Keratinocyte (primary cell): Measurements from ENCODE around the gene WFDC5. TPM values are rescaled to one million over a fixed set of nuclear protein-coding genes. Genes with fewer than 3 reads are reported as not detected.

Experiments used
- DNase-seq: peaks from one replicate; pipeline ENCODE4 v3.0.0-alpha.2; 2011; ENCODE audit warnings: low read depth, missing footprints, low spot score
- FAIRE-seq: peaks from 2 replicates; lab custom pipeline; 2011; peaks lifted over from hg19 to GRCh38; lab: Jason Lieb, UNC
- H2AFZ ChIP-seq: 2 replicates; pipeline ENCODE4 v1.6.0; 2012; ENCODE audit warnings: low read length, control low read depth, inconsistent platforms; ENCODE audit not compliant: control insufficient read depth
- H3K27ac ChIP-seq: 2 replicates; pipeline ENCODE4 v1.5.1; 2011; ENCODE audit warnings: low read length; ENCODE audit not compliant: control insufficient read depth, insufficient read depth
- H3K27me3 ChIP-seq: 3 replicates; pipeline ENCODE4 v1.6.0; 2011; ENCODE audit warnings: low read length; ENCODE audit not compliant: control insufficient read depth, insufficient read depth; ENCODE audit errors: extremely low read depth
- H3K36me3 ChIP-seq, 2 experiments: 2 replicates in 1 of 2; 3 replicates in 1 of 2; pipeline ENCODE4 v1.5.1; 2011; ENCODE audit warnings: low read length in 2 of 2, mild to moderate bottlenecking in 1 of 2; ENCODE audit not compliant: control insufficient read depth in 2 of 2, insufficient read depth in 2 of 2; ENCODE audit errors: extremely low read depth in 1 of 2
- H3K4me1 ChIP-seq: 3 replicates; pipeline ENCODE4 v1.5.1; 2011; ENCODE audit warnings: low read length; ENCODE audit not compliant: control insufficient read depth, insufficient read depth; ENCODE audit errors: extremely low read depth
- H3K4me2 ChIP-seq: 3 replicates; pipeline ENCODE4 v1.6.0; 2011; ENCODE audit warnings: low read depth, low read length; ENCODE audit not compliant: control insufficient read depth, insufficient read depth; ENCODE audit errors: extremely low read depth
- H3K4me3 ChIP-seq, 3 experiments: fragments of 200-600 bp in 1 of 3; sonication (generic) in 1 of 3; 2 replicates in 2 of 3; 3 replicates in 1 of 3; pipeline ENCODE4 v1.5.1; 2011 to 2016; ENCODE audit warnings: low read length in 3 of 3, mild to moderate bottlenecking in 3 of 3, control low read depth in 2 of 3, inconsistent platforms in 1 of 3, low read depth in 1 of 3, mixed read lengths in 1 of 3, mixed run types in 1 of 3, moderate library complexity in 1 of 3; ENCODE audit not compliant: control insufficient read depth in 2 of 3, insufficient read depth in 2 of 3; ENCODE audit errors: extremely low read depth in 1 of 3
- H3K79me2 ChIP-seq: 2 replicates; pipeline ENCODE4 v1.6.0; 2012; ENCODE audit warnings: low read length; ENCODE audit not compliant: control insufficient read depth, insufficient read depth
- H3K9ac ChIP-seq: 3 replicates; pipeline ENCODE4 v1.6.0; 2011; ENCODE audit warnings: low read length; ENCODE audit not compliant: control insufficient read depth, insufficient read depth; ENCODE audit errors: extremely low read depth
- H3K9me1 ChIP-seq: 3 replicates; pipeline ENCODE4 v1.6.0; 2011; ENCODE audit warnings: low read length; ENCODE audit not compliant: control insufficient read depth, insufficient read depth; ENCODE audit errors: extremely low read depth
- H3K9me3 ChIP-seq: 2 replicates; pipeline ENCODE4 v1.5.1; 2012; ENCODE audit warnings: low read depth, low read length; ENCODE audit not compliant: control insufficient read depth
- H4K20me1 ChIP-seq: 3 replicates; pipeline ENCODE4 v1.6.0; 2011; ENCODE audit warnings: low read length; ENCODE audit not compliant: control insufficient read depth, insufficient read depth; ENCODE audit errors: extremely low read depth
- EZH2 ChIP-seq: IDR thresholded peaks from one replicate; pipeline ENCODE4 v1.6.1; 2012; ENCODE audit warnings: inconsistent platforms, mild to moderate bottlenecking, low read length, moderate library complexity
- dilution Hi-C: fragments of 300-500 bp; cut with MboI; formaldehyde crosslinking; loops from one replicate; pipeline ENCODE4 v1.7.0; 2020; ENCODE audit warnings: low sequenced_read_pairs; ENCODE audit not compliant: extremely low pct_ligation_motif_present
- polyA minus RNA-seq, 3 experiments: library from RNA; depleted of rRNA, polyadenylated mRNA; stranded (reverse); fragments of >200 nt; gene quantifications; 1 replicate in 1 of 3; 2 replicates in 1 of 3; 3 replicates in 1 of 3; pipeline ENCODE4 v1.2.3, GENCODE V29; 2011
- polyA plus RNA-seq, 5 experiments: library from polyadenylated mRNA; depleted of rRNA in 3 of 5; stranded (reverse) in 3 of 5; stranded (forward) in 1 of 5; unstranded in 1 of 5; fragments of >200 nt; gene quantifications; 1 replicate in 1 of 5; 2 replicates in 3 of 5; 3 replicates in 1 of 5; pipeline versions ENCODE4 v1.2.1 to v1.2.3, GENCODE V29; 2011 to 2012; ENCODE audit warnings: missing spikeins in 2 of 5, low read depth in 1 of 5, low replicate concordance in 1 of 5
- TF ChIP-seq, protein P1 (sequence below), 3 experiments: IDR thresholded peaks in 1 of 3; conservative IDR thresholded peaks in 1 of 3; optimal IDR thresholded peaks in 1 of 3; 2 replicates in 2 of 3; 3 replicates in 1 of 3; pipeline versions ENCODE3 to v1.5.1; 2011; ENCODE audit warnings: low read length in 3 of 3, mild to moderate bottlenecking in 3 of 3, moderate library complexity in 2 of 3, control low read depth in 1 of 3, inconsistent platforms in 1 of 3; ENCODE audit not compliant: insufficient read depth in 2 of 3; ENCODE audit errors: extremely low read depth in 1 of 3

The WFDC5 gene, protein sequence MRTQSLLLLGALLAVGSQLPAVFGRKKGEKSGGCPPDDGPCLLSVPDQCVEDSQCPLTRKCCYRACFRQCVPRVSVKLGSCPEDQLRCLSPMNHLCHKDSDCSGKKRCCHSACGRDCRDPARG
- polyA plus RNA-seq (2.4 to 11.7 TPM (median 5.1 TPM) in 3 replicates), polyA minus RNA-seq (0.96 to 6.7 TPM (median 1.8 TPM) in 3 replicates)
- polyA plus RNA-seq (2011; ENCODE audit: low read depth) = 18.6 TPM
- 3.6 and 3.8 TPM in 2 replicates for polyA plus RNA-seq (2011; cell fraction: cytosol; rRNA removed)
- 4.4 and 5.5 TPM in 2 replicates for polyA plus RNA-seq (2011; cell fraction: nucleus; rRNA removed)
- 2.6 and 106 TPM in 2 replicates for polyA plus RNA-seq (2012; ENCODE audit: low replicate concordance)
- 2.7 TPM for polyA minus RNA-seq (2011; cell fraction: cytosol; rRNA and poly(A)+ RNA removed)
- polyA minus RNA-seq (2011; cell fraction: nucleus; rRNA and poly(A)+ RNA removed) = 0.62 and 1.3 TPM in 2 replicates

DNA sequence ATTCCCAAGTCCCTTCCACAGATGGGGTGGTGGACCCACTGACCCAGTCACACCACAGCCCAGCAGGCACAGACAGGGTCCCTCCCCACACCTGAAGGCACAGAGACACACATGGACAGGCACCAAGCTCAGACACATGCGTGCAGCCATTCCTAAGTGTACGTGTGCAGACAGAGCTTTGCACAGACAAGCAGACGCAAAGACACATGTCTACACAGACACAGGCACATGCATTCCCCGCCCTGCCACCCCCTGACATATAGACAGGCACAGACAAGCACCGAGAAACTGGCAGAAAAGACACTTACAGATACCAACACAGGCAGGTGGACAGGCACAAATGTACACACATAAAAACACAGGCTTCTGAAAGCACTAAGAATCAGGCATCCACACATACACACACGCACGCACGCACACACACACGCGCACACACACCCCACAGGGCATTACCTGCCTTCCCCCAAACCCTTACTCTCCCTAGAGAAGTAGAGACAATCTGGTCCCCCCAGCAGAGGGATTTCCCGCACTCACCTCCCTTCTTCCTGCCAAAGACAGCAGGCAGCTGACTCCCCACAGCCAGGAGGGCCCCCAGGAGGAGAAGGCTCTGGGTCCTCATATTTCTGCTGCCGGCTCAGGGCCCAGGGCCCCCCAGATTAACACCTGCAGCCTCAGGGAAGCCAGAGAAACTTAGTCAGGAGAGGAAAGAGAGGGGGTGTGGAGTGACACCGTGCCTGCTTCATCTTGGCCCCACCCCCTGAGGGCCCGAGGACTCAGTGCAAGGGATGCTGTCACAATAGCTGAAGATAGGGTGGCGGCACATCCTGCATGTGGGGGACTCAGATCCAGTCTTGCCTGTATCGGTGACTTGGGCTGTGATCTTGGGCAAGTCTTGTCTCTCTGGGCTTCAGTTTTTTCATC is at the start of gene WFDC5:
Gene WFDC5, minus strand, starts transcription at position 710 of the 921 bp plus-strand sequence. Its CDS starts 91 bp downstream, at position 619.
- dilution Hi-C loops = no loop called here
- H3K4me3 ChIP-seq = peak within 1 kb of the TSS in 2 of 3 experiments; percentile 4 to 28
- H3K9me1 ChIP-seq = no peaks in the 10 kb centered on the region
- H3K27ac ChIP-seq = peak within 1 kb of the TSS; percentile 37
- no peaks in the 10 kb centered on the region for H3K79me2 ChIP-seq
- DNase-seq (peak; percentile 94), FAIRE-seq (peak; percentile 73)
- peaks cover 22% of the 10 kb centered on the region for H3K4me1 ChIP-seq
- H3K9me3 ChIP-seq = no peaks in the 10 kb centered on the region
- H3K27me3 ChIP-seq = no peaks in the 10 kb centered on the region
- no peaks in the 10 kb centered on the region for H4K20me1 ChIP-seq
- peak within 1 kb of the TSS; percentile 67 for H2AFZ ChIP-seq
- peak within 1 kb of the TSS; percentile 47 for H3K9ac ChIP-seq
- TF ChIP-seq, protein P1, sequence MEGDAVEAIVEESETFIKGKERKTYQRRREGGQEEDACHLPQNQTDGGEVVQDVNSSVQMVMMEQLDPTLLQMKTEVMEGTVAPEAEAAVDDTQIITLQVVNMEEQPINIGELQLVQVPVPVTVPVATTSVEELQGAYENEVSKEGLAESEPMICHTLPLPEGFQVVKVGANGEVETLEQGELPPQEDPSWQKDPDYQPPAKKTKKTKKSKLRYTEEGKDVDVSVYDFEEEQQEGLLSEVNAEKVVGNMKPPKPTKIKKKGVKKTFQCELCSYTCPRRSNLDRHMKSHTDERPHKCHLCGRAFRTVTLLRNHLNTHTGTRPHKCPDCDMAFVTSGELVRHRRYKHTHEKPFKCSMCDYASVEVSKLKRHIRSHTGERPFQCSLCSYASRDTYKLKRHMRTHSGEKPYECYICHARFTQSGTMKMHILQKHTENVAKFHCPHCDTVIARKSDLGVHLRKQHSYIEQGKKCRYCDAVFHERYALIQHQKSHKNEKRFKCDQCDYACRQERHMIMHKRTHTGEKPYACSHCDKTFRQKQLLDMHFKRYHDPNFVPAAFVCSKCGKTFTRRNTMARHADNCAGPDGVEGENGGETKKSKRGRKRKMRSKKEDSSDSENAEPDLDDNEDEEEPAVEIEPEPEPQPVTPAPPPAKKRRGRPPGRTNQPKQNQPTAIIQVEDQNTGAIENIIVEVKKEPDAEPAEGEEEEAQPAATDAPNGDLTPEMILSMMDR (optimal IDR thresholded peaks at IDR 0.05 in 1 of 3, IDR thresholded peaks at IDR 0.05 in 1 of 3, conservative IDR thresholded peaks at IDR 0.05 in 1 of 3; ENCODE audit: extremely low read depth in 1 of 3, insufficient read depth in 2 of 3, low read length in 3 of 3) = no peak
- no peak for TF ChIP-seq EZH2
- peak within 1 kb of the TSS; percentile 73 for H3K4me2 ChIP-seq
- H3K36me3 ChIP-seq = no peaks in the 10 kb centered on the region

- Histone ChIP-seq H3K79me2 (no peaks in the 10 kb centered on the region), H3K9me3 (no peaks in the 10 kb centered on the region), H3K27ac (no peak overlapping the region), H3K4me1 (peaks cover 2% of the 10 kb centered on the region), H3K36me3 (no peaks in the 10 kb centered on the region), H3K4me3 (no peak overlapping the region), H3K27me3 (peaks cover 5% of the 10 kb centered on the region), H2AFZ (no peak overlapping the region), H4K20me1 (no peaks in the 10 kb centered on the region), H3K4me2 (no peak overlapping the region), H3K9ac (no peak overlapping the region), H3K9me1 (no peaks in the 10 kb centered on the region)
- no peak for TF ChIP-seq EZH2
- TF ChIP-seq, protein P1 (optimal IDR thresholded peaks at IDR 0.05 in 1 of 3, IDR thresholded peaks at IDR 0.05 in 1 of 3, conservative IDR thresholded peaks at IDR 0.05 in 1 of 3; ENCODE audit: extremely low read depth in 1 of 3, insufficient read depth in 2 of 3, low read length in 3 of 3) = no peak
- no peak for DNase-seq
- dilution Hi-C loops = no loop called here
- no peak for FAIRE-seq
Measured at GRCh38 chr20:45163083-45163803, 48.3 kb upstream of the WFDC5 start.
